Natural killer cell (primary cell): Measurements from ENCODE around the gene ARAF. TPM values are rescaled to one million over a fixed set of nuclear protein-coding genes. Genes with fewer than 3 reads are reported as not detected.

Source experiments
- ATAC-seq, 3 donors: fragments of 150-1000 bp in 2 of 3; fragments of 200-7000 bp in 1 of 3; cut with Tn5 transposase; 1 replicate in 1 of 3; 2 replicates in 2 of 3; pipeline ENCODE4 v1.10.0; 2021; ENCODE audit warnings: mild to moderate bottlenecking in 2 of 3, moderate library complexity in 2 of 3
- DNase-seq, 2 donors: peaks; one replicate each; pipeline versions ENCODE4 v3.0.0 to v3.0.0-alpha.2; 2013 to 2021; ENCODE audit warnings: mixed read lengths in 1 of 2
- H3K27ac ChIP-seq: one replicate; pipeline ENCODE4 v1.5.1; 2013; ENCODE audit warnings: mild to moderate bottlenecking, low read length
- H3K27me3 ChIP-seq: one replicate; pipeline ENCODE4 v1.6.1; 2013; ENCODE audit warnings: low read length; ENCODE audit not compliant: control insufficient read depth, insufficient read depth
- H3K36me3 ChIP-seq: one replicate; pipeline ENCODE4 v1.6.1; 2013; ENCODE audit warnings: low read length; ENCODE audit not compliant: control insufficient read depth, insufficient read depth
- H3K4me1 ChIP-seq: one replicate; pipeline ENCODE4 v1.6.1; 2013; ENCODE audit warnings: low read length; ENCODE audit not compliant: control insufficient read depth, insufficient read depth
- H3K4me3 ChIP-seq: one replicate; pipeline ENCODE4 v1.5.1; 2013; ENCODE audit warnings: low read length
- H3K9me3 ChIP-seq: one replicate; pipeline ENCODE4 v1.6.1; 2013; ENCODE audit warnings: low read length; ENCODE audit not compliant: control insufficient read depth, insufficient read depth
- H3K27ac Mint-ChIP-seq, 2 donors: one replicate each; pipeline ENCODE4 v1.8.0; 2022; ENCODE audit warnings: mild to moderate bottlenecking in 2 of 2, mixed read lengths in 2 of 2, moderate library complexity in 1 of 2
- H3K27me3 Mint-ChIP-seq, 2 donors: one replicate each; pipeline ENCODE4 v1.8.0; 2022; ENCODE audit warnings: low read depth in 2 of 2, mixed read lengths in 2 of 2
- H3K36me3 Mint-ChIP-seq: one replicate; pipeline ENCODE4 v1.8.0; 2022; ENCODE audit warnings: mixed read lengths
- H3K4me1 Mint-ChIP-seq, 2 donors: one replicate each; pipeline ENCODE4 v1.8.0; 2022; ENCODE audit warnings: mixed read lengths in 2 of 2
- H3K4me3 Mint-ChIP-seq: one replicate; pipeline ENCODE4 v1.8.0; 2022; ENCODE audit warnings: mild to moderate bottlenecking, moderate library complexity, mixed read lengths
- H3K9me3 Mint-ChIP-seq, 2 donors: one replicate each; pipeline ENCODE4 v1.8.0; 2022; ENCODE audit warnings: mixed read lengths in 2 of 2
- CTCF ChIP-seq: fragments of 200-600 bp; IDR thresholded peaks from one replicate; pipeline ENCODE4 v1.8.0; 2022; ENCODE audit warnings: antibody characterized with exemption
- WGBS: methylation state at CpG from one replicate; pipeline ENCODE4 v1.1.7; 2013; ENCODE audit warnings: missing lambda C conversion rate; ENCODE audit not compliant: insufficient coverage; 5-methylcytosine and 5-hydroxymethylcytosine counted together
- intact Hi-C: fragments of 100-400 bp; cut with micrococcal nuclease; formaldehyde crosslinking; loops from one replicate; pipeline ENCODE4 v1.14.2; 2022
- total RNA-seq, 4 donors: library from RNA; stranded (reverse); fragments of 120-200 nt in 1 of 4; gene quantifications; one replicate each; pipeline versions ENCODE4 v1.2.3 to v1.2.4, GENCODE V29; 2013 to 2022

ARAF gene
- total RNA-seq, 3 donors from 2014 or later (not counting 1 experiment from before 2014, with no cell fraction given), result 162 to 173 (median 169) TPM

GRCh38 chrX:47558436-47558835, 2.6 kb upstream of the ARAF start:
- Histone ChIP-seq H3K36me3 (peaks cover 8% of the 10 kb centered on the region), H3K27me3 (no peaks in the 10 kb centered on the region), H3K4me3 (no peak overlapping the region), H3K4me1 (peaks cover 26% of the 10 kb centered on the region), H3K9me3 (no peaks in the 10 kb centered on the region), H3K27ac (no peak overlapping the region)
- ATAC-seq (no peak), DNase-seq (no peak)
- peaks cover 18 to 36% of the 10 kb centered on the region in 2 donors for H3K4me1 Mint-ChIP-seq
- H3K9me3 Mint-ChIP-seq, result no peaks in the 10 kb centered on the region
- intact Hi-C loops, result no loop called here
- H3K36me3 Mint-ChIP-seq, result no peaks in the 10 kb centered on the region
- H3K27me3 Mint-ChIP-seq, result no peaks in the 10 kb centered on the region
- 96% methylated on average over 2 of the region's 3 CpGs for WGBS
- no peak overlapping the region for H3K4me3 Mint-ChIP-seq
- no peak overlapping the region for H3K27ac Mint-ChIP-seq
- no peak for TF ChIP-seq CTCF

- Mint-ChIP-seq H3K9me3 (no peaks in the 10 kb centered on the region), H3K36me3 (no peaks in the 10 kb centered on the region), H3K27ac (peak overlapping the region; percentile 95 to 97), H3K4me3 (peak overlapping the region; percentile 96), H3K27me3 (no peaks in the 10 kb centered on the region), H3K4me1 (peaks cover 21 to 45% of the 10 kb centered on the region in 2 donors)
- no peak for DNase-seq
- Histone ChIP-seq H3K4me3 (peak overlapping the region; percentile 64), H3K9me3 (no peaks in the 10 kb centered on the region), H3K27ac (peak overlapping the region; percentile 97), H3K27me3 (no peaks in the 10 kb centered on the region), H3K4me1 (peaks cover 35% of the 10 kb centered on the region), H3K36me3 (peaks cover 25% of the 10 kb centered on the region)
- no peak for TF ChIP-seq CTCF
- ATAC-seq, result no peak
- intact Hi-C loops, result loop anchor here (2.0 to 10.0 kb wide), 3 partner anchors 98 to 467 kb away; partner anchors contain the start of genes UXT and ZNF81
- WGBS, result 3% methylated on average over 8 of the region's 15 CpGs
These were observed 649 bp upstream of the ARAF start for GRCh38 chrX:47560179-47560933.

- H3K27ac Mint-ChIP-seq, result peak overlapping the region; percentile 95 to 97
- H3K4me1 ChIP-seq, result peaks cover 31% of the 10 kb centered on the region
- peaks cover 28% of the 10 kb centered on the region for H3K36me3 ChIP-seq
- WGBS, result 5% methylated on average over 9 of the region's 9 CpGs
- H3K4me3 ChIP-seq, result peak overlapping the region; percentile 64
- H3K27ac ChIP-seq, result peak overlapping the region; percentile 97
- DNase-seq (no peak), ATAC-seq (no peak)
- no peaks in the 10 kb centered on the region for H3K9me3 Mint-ChIP-seq
- H3K36me3 Mint-ChIP-seq, result no peaks in the 10 kb centered on the region
- H3K27me3 Mint-ChIP-seq, result no peaks in the 10 kb centered on the region
- TF ChIP-seq CTCF, result no peak
- intact Hi-C loops, result loop anchor here (1.0 to 10.0 kb wide), 4 partner anchors 58 to 466 kb away; partner anchors contain the start of genes SYN1, UXT and ZNF81
- H3K4me1 Mint-ChIP-seq, result peaks cover 10 to 36% of the 10 kb centered on the region in 2 donors
- H3K27me3 ChIP-seq, result no peaks in the 10 kb centered on the region
- peak overlapping the region; percentile 96 for H3K4me3 Mint-ChIP-seq
- H3K9me3 ChIP-seq, result no peaks in the 10 kb centered on the region
These were observed 700 bp downstream of the ARAF start for GRCh38 chrX:47561659-47562151.
